IPS DF 6.9 (cell line): Measurements from ENCODE around the gene RTTN.
"Not testable (repeated sequence)": the region's sequence is repeated elsewhere in the genome, so short reads cannot be mapped to it uniquely, and the experiment has no call there.

Experiments used
- DNase-seq: peaks from one replicate; pipeline ENCODE4 v3.0.0-alpha.2; 2013; ENCODE audit warnings: low read depth, low spot score
- H3K27ac ChIP-seq: one replicate; pipeline ENCODE4 v1.5.1; 2013; ENCODE audit warnings: low read length, control low read depth
- H3K27me3 ChIP-seq: 2 replicates; pipeline ENCODE4 v1.6.1; 2013; ENCODE audit warnings: mild to moderate bottlenecking, low read length; ENCODE audit not compliant: control insufficient read depth, insufficient read depth
- H3K36me3 ChIP-seq: 2 replicates; pipeline ENCODE4 v1.6.1; 2013; ENCODE audit warnings: low read length; ENCODE audit not compliant: control insufficient read depth, insufficient read depth
- H3K4me1 ChIP-seq: 2 replicates; pipeline ENCODE4 v1.6.1; 2013; ENCODE audit warnings: low read length; ENCODE audit not compliant: control insufficient read depth, insufficient read depth
- H3K4me3 ChIP-seq: 2 replicates; pipeline ENCODE4 v1.5.1; 2013; ENCODE audit warnings: mild to moderate bottlenecking, low read length
- H3K9me3 ChIP-seq: 2 replicates; pipeline ENCODE4 v1.6.1; 2013; ENCODE audit warnings: low read length, inconsistent platforms; ENCODE audit not compliant: control insufficient read depth, insufficient read depth
- WGBS: extraction: QIAGEN DNeasy Blood & Tissue Kit; methylation state at CpG from one replicate; pipeline ENCODE4 v1.1.7; 2013; ENCODE audit warnings: mixed read lengths, missing lambda C conversion rate; ENCODE audit not compliant: insufficient read length, insufficient coverage; 5-methylcytosine and 5-hydroxymethylcytosine counted together

RTTN gene

DNA sequence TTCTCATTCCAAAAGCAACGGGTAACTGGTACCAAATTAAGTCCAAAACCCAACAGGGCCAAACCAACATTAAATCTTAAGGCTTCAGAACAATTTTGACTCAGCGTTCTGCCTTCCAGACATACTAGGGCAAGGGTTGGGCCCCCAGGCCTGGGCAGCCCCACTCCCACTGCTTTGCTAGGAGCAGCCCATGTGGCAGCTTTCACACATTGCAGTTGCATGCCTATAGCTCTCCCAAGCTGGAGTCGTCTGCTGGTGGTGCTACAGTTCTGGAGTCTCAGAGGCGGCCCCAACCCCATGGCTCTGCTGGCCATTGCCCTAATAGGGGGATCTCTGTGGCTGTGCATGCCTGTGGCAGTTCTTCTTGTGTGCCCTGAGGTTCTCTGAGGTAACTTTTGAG lies 220.2 kb downstream of the RTTN start:
- no peaks in the 10 kb centered on the region for H3K9me3 ChIP-seq
- DNase-seq: no peak
- no peaks in the 10 kb centered on the region for H3K27me3 ChIP-seq
- H3K4me3 ChIP-seq: no peak overlapping the region
- no peaks in the 10 kb centered on the region for H3K36me3 ChIP-seq
- no peak overlapping the region for H3K27ac ChIP-seq
- no peaks in the 10 kb centered on the region for H3K4me1 ChIP-seq
- no CpG with 5 or more reads among the region's 4 CpGs for WGBS

GRCh38 chr18:69982417-69982816 lies 223.1 kb downstream of the RTTN start:
- no peak for DNase-seq
- no peaks in the 10 kb centered on the region for H3K4me1 ChIP-seq
- no CpG with 5 or more reads among the region's 4 CpGs for WGBS
- H3K4me3 ChIP-seq: no peak overlapping the region
- no peak overlapping the region for H3K27ac ChIP-seq
- no peaks in the 10 kb centered on the region for H3K27me3 ChIP-seq
- H3K36me3 ChIP-seq: no peaks in the 10 kb centered on the region
- no peaks in the 10 kb centered on the region for H3K9me3 ChIP-seq

DNA sequence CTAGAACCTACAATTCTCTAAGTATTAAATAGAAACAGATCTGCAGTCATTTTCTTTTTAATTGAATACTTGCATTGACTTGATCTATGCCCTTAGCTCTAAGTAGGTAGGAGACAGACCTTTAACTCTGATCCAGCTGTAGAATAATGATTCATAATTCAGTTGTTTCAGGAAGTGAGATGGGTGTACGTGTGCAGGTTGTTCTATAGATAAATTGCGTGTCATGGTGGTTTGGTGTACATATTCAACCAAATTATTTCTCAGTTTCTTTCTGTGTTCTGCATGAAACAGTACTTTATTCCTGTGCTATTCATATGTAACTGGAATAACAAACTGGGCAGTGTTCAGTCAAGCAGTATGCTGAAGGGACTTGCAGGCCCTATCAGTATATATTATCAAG lies 223.5 kb downstream of the RTTN start:
- Histone ChIP-seq H3K9me3 (no peaks in the 10 kb centered on the region), H3K36me3 (no peaks in the 10 kb centered on the region), H3K27ac (no peak overlapping the region), H3K4me1 (no peaks in the 10 kb centered on the region), H3K4me3 (no peak overlapping the region), H3K27me3 (no peaks in the 10 kb centered on the region)
- no CpG with 5 or more reads among the region's 2 CpGs for WGBS
- DNase-seq: no peak

- Histone ChIP-seq H3K27me3 (no peaks in the 10 kb centered on the region), H3K4me1 (no peaks in the 10 kb centered on the region), H3K4me3 (no peak overlapping the region), H3K9me3 (no peaks in the 10 kb centered on the region), H3K27ac (no peak overlapping the region), H3K36me3 (no peaks in the 10 kb centered on the region)
- no CpG with 5 or more reads among the region's 3 CpGs for WGBS
- DNase-seq: no peak
Observed at GRCh38 chr18:69980982-69981804, 224.3 kb downstream of the RTTN start.

DNA sequence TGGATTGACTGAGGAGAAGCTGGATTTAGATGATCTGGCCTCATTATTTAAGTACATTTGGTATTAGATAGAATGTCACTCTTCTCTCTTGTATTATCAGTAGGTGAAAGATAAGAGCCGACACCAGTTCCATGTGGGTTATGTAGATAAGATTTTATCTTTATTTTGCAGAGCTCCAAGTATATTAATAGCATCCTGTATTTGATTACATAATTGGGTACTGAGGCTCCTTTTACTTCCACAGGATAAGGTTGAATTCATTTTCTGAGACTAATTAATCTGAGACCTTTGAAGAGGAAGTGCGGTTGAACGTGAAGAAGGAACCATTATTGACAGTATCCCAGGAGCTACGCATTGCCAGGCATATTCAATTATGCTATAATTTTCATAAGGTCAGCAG lies 225.0 kb downstream of the RTTN start:
- Histone ChIP-seq H3K9me3 (no peaks in the 10 kb centered on the region), H3K4me3 (no peak overlapping the region), H3K36me3 (no peaks in the 10 kb centered on the region), H3K27me3 (no peaks in the 10 kb centered on the region), H3K4me1 (no peaks in the 10 kb centered on the region), H3K27ac (no peak overlapping the region)
- WGBS: no CpG with 5 or more reads among the region's 4 CpGs
- DNase-seq: no peak

DNA sequence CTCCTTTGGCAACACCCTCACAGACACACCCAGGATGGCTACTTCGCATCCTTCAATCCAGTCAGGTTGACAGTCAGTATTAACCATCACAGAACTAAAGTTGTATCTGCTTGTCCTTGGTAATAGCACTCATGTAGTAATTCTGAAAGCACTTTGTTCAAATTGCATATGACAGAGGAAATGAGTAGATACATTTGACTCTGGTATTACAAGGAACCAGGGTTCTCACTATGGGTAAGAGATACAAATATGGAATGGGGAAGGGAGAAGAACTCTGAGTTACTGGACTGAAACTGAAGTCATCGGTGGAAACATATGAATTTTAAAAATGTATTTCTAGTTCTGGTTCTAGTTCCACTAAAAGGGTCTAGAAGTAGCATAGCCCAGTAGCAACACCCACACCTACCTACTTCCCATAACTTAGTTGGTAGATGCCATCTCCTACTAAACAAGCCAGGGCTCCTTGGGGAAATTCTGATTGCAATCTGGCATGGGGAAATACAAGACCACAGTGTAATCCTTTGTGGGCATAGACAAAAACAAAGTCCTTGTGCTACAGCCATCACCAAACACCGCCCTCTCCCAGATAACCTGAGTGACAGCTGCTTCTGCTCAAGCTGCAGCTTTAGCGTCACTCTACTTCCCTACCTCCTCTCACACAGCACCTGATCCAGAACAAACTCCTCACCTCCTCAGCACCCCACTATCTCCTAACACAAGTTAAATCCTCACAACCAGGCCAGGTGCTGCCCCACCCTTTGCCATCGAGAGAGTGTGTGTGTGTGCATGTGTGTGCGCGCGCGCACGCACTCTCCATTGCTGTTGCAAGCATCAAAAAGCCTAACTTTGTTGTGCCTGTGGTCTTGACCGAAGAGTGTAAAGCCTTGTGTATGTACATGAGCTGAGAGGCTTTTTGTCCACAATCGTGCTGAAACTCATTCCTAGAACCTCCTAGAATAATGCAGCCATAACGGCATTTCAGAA lies 226.5 kb downstream of the RTTN start:
- H3K36me3 ChIP-seq: no peaks in the 10 kb centered on the region
- no peak for DNase-seq
- H3K27me3 ChIP-seq: no peaks in the 10 kb centered on the region
- no peaks in the 10 kb centered on the region for H3K4me1 ChIP-seq
- no peak overlapping the region for H3K27ac ChIP-seq
- WGBS: no CpG with 5 or more reads among the region's 13 CpGs
- no peaks in the 10 kb centered on the region for H3K9me3 ChIP-seq
- no peak overlapping the region for H3K4me3 ChIP-seq

GRCh38 chr18:69975294-69975693 lies 230.2 kb downstream of the RTTN start:
- not testable (repeated sequence) for H3K4me1 ChIP-seq, H3K36me3 ChIP-seq, H3K27me3 ChIP-seq, DNase-seq, H3K9me3 ChIP-seq, H3K27ac ChIP-seq, H3K4me3 ChIP-seq
- WGBS: no CpG with 5 or more reads among the region's 4 CpGs

- WGBS: no CpG with 5 or more reads among the region's 1 CpG
- Histone ChIP-seq H3K9me3 (no peaks in the 10 kb centered on the region), H3K27ac (no peak overlapping the region), H3K4me1 (no peaks in the 10 kb centered on the region; the same call in 1 of the 2 replicates), H3K36me3 (no peaks in the 10 kb centered on the region), H3K27me3 (no peaks in the 10 kb centered on the region), H3K4me3 (no peak overlapping the region)
- DNase-seq: no peak
Observed at GRCh38 chr18:69974365-69974764, 231.1 kb downstream of the RTTN start.

DNA sequence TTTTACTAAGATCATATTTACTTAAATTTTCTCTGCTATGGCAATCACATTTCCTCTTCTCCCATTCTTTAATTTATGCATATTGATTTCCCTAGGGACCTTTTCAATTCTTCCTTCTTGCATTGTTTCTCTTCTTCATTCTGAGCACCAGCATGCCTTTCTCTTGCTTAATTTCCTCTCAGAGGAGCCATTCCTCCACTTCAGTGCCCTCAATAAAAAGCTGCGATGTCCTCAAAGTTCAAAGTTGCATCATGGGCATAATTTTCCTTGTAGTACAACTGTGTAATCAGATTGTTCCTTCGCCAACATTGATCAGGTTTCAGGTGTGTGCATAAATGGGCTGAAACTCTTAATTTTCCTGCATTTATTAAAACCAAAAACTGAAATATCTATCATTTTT lies 236.0 kb downstream of the RTTN start:
- DNase-seq: no peak
- no CpG with 5 or more reads among the region's 2 CpGs for WGBS
- no peaks in the 10 kb centered on the region; the same call in 1 of the 2 replicates for H3K4me1 ChIP-seq
- no peaks in the 10 kb centered on the region for H3K36me3 ChIP-seq
- H3K9me3 ChIP-seq: no peaks in the 10 kb centered on the region
- H3K4me3 ChIP-seq: no peak overlapping the region
- no peaks in the 10 kb centered on the region for H3K27me3 ChIP-seq
- no peak overlapping the region for H3K27ac ChIP-seq

DNA sequence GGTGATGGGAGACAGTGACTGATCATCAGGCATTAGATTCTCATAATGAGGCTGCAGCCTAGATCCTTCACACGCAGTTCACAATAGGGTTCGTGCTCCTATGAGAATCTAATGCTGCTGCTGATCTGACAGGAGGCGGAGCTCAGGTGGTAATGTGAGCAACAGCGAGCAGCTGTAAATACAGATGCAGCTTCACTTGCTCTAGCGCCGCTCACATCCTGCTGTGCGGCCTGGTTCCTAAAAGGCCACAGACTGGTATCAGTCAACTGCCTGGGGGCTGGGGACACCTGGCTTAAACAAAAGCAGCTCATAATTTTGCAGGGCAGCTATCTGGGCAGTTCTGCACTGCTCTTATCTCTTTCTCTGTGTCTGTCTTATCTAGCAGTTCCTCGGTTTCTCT lies 237.4 kb downstream of the RTTN start:
- H3K27ac ChIP-seq: no peak overlapping the region

More for the DNA sequence above, 237.4 kb downstream of the RTTN start:
- H3K4me3 ChIP-seq: no peak overlapping the region
- WGBS: no CpG with 5 or more reads among the region's 8 CpGs
- no peaks in the 10 kb centered on the region for H3K9me3 ChIP-seq
- H3K27me3 ChIP-seq: no peaks in the 10 kb centered on the region
- H3K36me3 ChIP-seq: no peaks in the 10 kb centered on the region
- H3K4me1 ChIP-seq: no peaks in the 10 kb centered on the region; the same call in 1 of the 2 replicates
- DNase-seq: no peak
